Right lobe of liver (tissue), 4 donors: Measurements from ENCODE around the gene GOSR2.

ENCODE experiments used
- POLR2A ChIP-seq: fragments of 450-650 bp; IDR thresholded peaks from one replicate; pipeline ENCODE4 v1.6.1; 2017; ENCODE audit warnings: antibody characterized with exemption, mild to moderate bottlenecking
- TF ChIP-seq, protein P1 (sequence below), 4 donors: fragments of 200-600 bp in 3 of 4; fragments of 450-650 bp in 1 of 4; IDR thresholded peaks; one replicate each; pipeline versions ENCODE4 v1.5.1 to v1.8.0; 2016 to 2022; ENCODE audit warnings: antibody characterized with exemption in 4 of 4, mild to moderate bottlenecking in 2 of 4
- donor health status: DM: no; HTN: no; CAD: no.
- donor health status: DM: no; HTN: no; CAD: no.
- donor health status: DM: no; HTN: yes; CAD: no.

DNA sequence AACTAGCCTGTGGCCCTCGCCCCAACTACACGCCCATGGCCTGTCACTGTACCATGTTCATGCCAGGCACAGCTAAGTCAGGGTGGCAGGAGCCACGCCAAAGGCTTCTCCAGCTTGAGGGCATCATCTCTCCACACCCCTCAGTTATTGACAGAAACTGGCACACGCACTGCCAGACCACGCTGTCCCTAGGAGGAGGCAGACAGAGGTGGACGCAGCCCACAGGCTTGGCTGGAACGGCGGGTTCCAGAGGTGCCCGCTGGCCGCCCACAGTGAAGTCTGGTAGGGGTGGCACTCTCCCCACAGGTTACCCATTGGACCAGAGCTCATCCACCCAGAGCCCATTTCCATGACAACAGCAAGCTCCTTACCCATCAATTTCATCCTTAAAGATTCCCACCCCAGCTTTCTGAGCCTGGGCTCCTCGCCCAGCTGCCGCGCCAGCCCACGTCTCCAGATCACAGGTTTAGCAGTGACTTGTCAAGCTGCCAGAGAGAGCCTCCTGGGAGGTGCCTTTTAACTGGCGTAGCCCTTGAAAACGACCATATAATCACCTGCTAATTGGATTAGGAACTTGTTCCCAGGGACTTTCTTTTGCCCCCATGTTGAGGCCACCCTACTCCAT is 28.1 kb downstream of the GOSR2 start:
- no peak for TF ChIP-seq POLR2A
- TF ChIP-seq, protein P1, sequence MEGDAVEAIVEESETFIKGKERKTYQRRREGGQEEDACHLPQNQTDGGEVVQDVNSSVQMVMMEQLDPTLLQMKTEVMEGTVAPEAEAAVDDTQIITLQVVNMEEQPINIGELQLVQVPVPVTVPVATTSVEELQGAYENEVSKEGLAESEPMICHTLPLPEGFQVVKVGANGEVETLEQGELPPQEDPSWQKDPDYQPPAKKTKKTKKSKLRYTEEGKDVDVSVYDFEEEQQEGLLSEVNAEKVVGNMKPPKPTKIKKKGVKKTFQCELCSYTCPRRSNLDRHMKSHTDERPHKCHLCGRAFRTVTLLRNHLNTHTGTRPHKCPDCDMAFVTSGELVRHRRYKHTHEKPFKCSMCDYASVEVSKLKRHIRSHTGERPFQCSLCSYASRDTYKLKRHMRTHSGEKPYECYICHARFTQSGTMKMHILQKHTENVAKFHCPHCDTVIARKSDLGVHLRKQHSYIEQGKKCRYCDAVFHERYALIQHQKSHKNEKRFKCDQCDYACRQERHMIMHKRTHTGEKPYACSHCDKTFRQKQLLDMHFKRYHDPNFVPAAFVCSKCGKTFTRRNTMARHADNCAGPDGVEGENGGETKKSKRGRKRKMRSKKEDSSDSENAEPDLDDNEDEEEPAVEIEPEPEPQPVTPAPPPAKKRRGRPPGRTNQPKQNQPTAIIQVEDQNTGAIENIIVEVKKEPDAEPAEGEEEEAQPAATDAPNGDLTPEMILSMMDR (IDR thresholded peaks at IDR 0.05): no peak
